OCI-LY7 (cell line): Measurements from ENCODE around the gene LHX8. TPM values are rescaled to one million over a fixed set of nuclear protein-coding genes. Genes with fewer than 3 reads are reported as not detected.

ENCODE experiments used
- BruUV-seq: library from RNA; stranded (reverse); fragments of 400-500 nt; replicated peaks from 2 replicates; lab custom pipeline; 2021; lab: Mats Ljungman, UMichigan
- CTCF ChIA-PET: fragments of 300-600 bp; sonication (Branson Sonifier 250); formaldehyde crosslinking; loops from one replicate; lab custom pipeline; 2022; ENCODE audit warnings: antibody characterized with exemption; ENCODE audit not compliant: unreplicated experiment; lab: Charles Lee
- POLR2A ChIA-PET: fragments of 300-600 bp; sonication (Branson Sonifier 250); formaldehyde crosslinking; loops from one replicate; lab custom pipeline; 2022; ENCODE audit warnings: antibody characterized with exemption; lab: Charles Lee
- DNase-seq: peaks from one replicate; pipeline ENCODE4 v3.0.0-alpha.2; 2015; ENCODE audit warnings: low spot score
- H2AFZ ChIP-seq: fragments of 200-600 bp; sonication (generic), shearing (Covaris generic); 2 replicates; pipeline ENCODE4 v1.6.1; 2014; ENCODE audit warnings: mild to moderate bottlenecking, antibody characterized with exemption, low read length, moderate library complexity
- H3K27ac ChIP-seq: fragments of 200-600 bp; sonication (generic); 2 replicates; pipeline ENCODE4 v1.5.1; 2014; ENCODE audit warnings: mixed run types, low read depth, mild to moderate bottlenecking, moderate library complexity, low read length, inconsistent platforms; ENCODE audit not compliant: poor library complexity, severe bottlenecking
- H3K36me3 ChIP-seq: fragments of 200-600 bp; sonication (generic); 2 replicates; pipeline ENCODE4 v1.6.1; 2014; ENCODE audit warnings: mild to moderate bottlenecking, antibody characterized with exemption, low read length, moderate library complexity, mixed read lengths; ENCODE audit not compliant: insufficient read depth
- H3K4me1 ChIP-seq: fragments of 200-600 bp; sonication (generic); 2 replicates; pipeline ENCODE4 v1.5.1; 2014; ENCODE audit warnings: mild to moderate bottlenecking, low read length; ENCODE audit not compliant: insufficient read depth, poor library complexity, severe bottlenecking
- H3K4me2 ChIP-seq: fragments of 200-600 bp; sonication (generic); 2 replicates; pipeline ENCODE4 v1.6.1; 2014; ENCODE audit warnings: mild to moderate bottlenecking, low read length
- H3K4me3 ChIP-seq: fragments of 200-600 bp; sonication (generic); 2 replicates; pipeline ENCODE4 v1.5.1; 2014; ENCODE audit warnings: mild to moderate bottlenecking, low read depth, low read length; ENCODE audit not compliant: poor library complexity, severe bottlenecking
- H3K79me2 ChIP-seq: fragments of 200-600 bp; sonication (generic); 2 replicates; pipeline ENCODE4 v1.6.1; 2016; ENCODE audit warnings: low read depth, mild to moderate bottlenecking, low read length, moderate library complexity, mixed read lengths; ENCODE audit not compliant: insufficient read depth
- H3K9me2 ChIP-seq: fragments of 200-600 bp; sonication (generic); 2 replicates; pipeline ENCODE4 v1.6.1; 2016; ENCODE audit warnings: mild to moderate bottlenecking, low read length, mixed read lengths; ENCODE audit not compliant: insufficient read depth
- H3K9me3 ChIP-seq: fragments of 200-600 bp; sonication (generic); 2 replicates; pipeline ENCODE4 v1.6.1; 2014; ENCODE audit warnings: mild to moderate bottlenecking, mixed run types, low read length, mixed read lengths
- H4K20me1 ChIP-seq: fragments of 200-600 bp; sonication (generic); 2 replicates; pipeline ENCODE4 v1.6.1; 2014; ENCODE audit warnings: mild to moderate bottlenecking, antibody characterized with exemption, low read length, moderate library complexity, mixed read lengths; ENCODE audit not compliant: insufficient read depth
- EZH2phosphoT487 ChIP-seq: fragments of 200-600 bp; sonication (generic); IDR thresholded peaks from 2 replicates; pipeline ENCODE4 v1.6.1; 2018; ENCODE audit warnings: low read depth, borderline replicate concordance, mild to moderate bottlenecking, mixed run types, antibody characterized with exemption, low read length, moderate library complexity, mixed read lengths
- intact Hi-C: fragments of 100-400 bp; cut with micrococcal nuclease; formaldehyde crosslinking; loops from one replicate; pipeline ENCODE4 v1.10.0; 2022; ENCODE audit not compliant: unreplicated experiment
- total RNA-seq, 2 experiments: library from RNA; depleted of rRNA in 1 of 2; stranded (reverse); fragments of >200 nt in 1 of 2; shearing (Covaris generic) in 1 of 2; gene quantifications; 2 replicates each; pipeline ENCODE4 v1.2.3, GENCODE V29; 2014 to 2022
- TF ChIP-seq, protein P1 (sequence below): fragments of 200-600 bp; sonication (generic); conservative IDR thresholded peaks from 2 replicates; pipeline ENCODE4 v1.5.1; 2014; ENCODE audit warnings: mild to moderate bottlenecking, antibody characterized with exemption, low read length, moderate library complexity, mixed read lengths

Gene LHX8
- total RNA-seq, 2 experiments from 2014 or later = not detected

DNA sequence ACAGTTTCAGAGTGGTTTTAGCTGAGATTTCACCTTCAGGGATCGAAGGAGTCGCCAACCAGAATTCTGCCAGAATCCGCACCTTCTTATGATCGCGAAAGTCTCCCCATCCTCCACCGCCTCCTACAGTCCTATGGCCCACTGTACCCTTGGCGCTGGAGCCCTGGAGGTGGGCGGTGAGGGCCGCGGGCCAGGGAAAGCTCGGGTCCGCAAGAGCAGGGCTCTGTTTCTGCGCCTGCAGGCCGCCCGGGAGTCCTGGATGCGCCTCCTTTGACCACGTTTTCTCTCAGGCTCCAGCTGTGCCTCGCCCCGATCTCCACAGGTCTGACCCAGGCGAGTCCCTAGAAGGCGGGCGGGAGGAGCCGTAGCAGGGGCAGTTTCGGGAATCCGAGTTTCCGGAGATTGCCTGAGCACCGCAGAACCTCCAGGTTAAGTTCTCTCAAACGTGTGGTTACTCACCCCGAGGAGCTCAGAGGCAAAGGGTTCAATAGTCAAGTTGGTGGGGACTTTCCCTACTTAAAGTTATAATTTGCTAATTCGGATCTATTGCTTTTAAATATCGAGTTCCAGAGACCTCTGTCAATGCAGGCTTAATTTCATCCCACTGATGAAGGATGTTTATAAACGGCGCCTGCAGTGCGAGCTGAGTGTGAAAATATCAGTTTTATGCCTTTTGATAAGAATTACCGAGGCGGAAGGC is 3.2 kb upstream of the LHX8 start:
- ChIA-PET POLR2A (interaction anchor here (0.7 kb wide), 1 partner anchor 17 kb away, joined by 3 read pairs; no protein-coding TSS in a partner anchor), CTCF (no interaction called here)
- no peak overlapping the region for H2AFZ ChIP-seq
- H3K36me3 ChIP-seq = no peaks in the 10 kb centered on the region
- DNase-seq = no peak
- intact Hi-C loops = no loop called here
- H4K20me1 ChIP-seq = no peaks in the 10 kb centered on the region
- no TSS peak for BruUV-seq
- H3K9me2 ChIP-seq = no peaks in the 10 kb centered on the region
- H3K4me2 ChIP-seq = no peak overlapping the region
- TF ChIP-seq EZH2phosphoT487 = no peak
- TF ChIP-seq, protein P1, sequence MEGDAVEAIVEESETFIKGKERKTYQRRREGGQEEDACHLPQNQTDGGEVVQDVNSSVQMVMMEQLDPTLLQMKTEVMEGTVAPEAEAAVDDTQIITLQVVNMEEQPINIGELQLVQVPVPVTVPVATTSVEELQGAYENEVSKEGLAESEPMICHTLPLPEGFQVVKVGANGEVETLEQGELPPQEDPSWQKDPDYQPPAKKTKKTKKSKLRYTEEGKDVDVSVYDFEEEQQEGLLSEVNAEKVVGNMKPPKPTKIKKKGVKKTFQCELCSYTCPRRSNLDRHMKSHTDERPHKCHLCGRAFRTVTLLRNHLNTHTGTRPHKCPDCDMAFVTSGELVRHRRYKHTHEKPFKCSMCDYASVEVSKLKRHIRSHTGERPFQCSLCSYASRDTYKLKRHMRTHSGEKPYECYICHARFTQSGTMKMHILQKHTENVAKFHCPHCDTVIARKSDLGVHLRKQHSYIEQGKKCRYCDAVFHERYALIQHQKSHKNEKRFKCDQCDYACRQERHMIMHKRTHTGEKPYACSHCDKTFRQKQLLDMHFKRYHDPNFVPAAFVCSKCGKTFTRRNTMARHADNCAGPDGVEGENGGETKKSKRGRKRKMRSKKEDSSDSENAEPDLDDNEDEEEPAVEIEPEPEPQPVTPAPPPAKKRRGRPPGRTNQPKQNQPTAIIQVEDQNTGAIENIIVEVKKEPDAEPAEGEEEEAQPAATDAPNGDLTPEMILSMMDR = no peak
- H3K27ac ChIP-seq = no peak overlapping the region
- H3K4me3 ChIP-seq = no peak overlapping the region
- no peaks in the 10 kb centered on the region for H3K4me1 ChIP-seq
- H3K79me2 ChIP-seq = no peaks in the 10 kb centered on the region
- H3K9me3 ChIP-seq = no peaks in the 10 kb centered on the region

DNA sequence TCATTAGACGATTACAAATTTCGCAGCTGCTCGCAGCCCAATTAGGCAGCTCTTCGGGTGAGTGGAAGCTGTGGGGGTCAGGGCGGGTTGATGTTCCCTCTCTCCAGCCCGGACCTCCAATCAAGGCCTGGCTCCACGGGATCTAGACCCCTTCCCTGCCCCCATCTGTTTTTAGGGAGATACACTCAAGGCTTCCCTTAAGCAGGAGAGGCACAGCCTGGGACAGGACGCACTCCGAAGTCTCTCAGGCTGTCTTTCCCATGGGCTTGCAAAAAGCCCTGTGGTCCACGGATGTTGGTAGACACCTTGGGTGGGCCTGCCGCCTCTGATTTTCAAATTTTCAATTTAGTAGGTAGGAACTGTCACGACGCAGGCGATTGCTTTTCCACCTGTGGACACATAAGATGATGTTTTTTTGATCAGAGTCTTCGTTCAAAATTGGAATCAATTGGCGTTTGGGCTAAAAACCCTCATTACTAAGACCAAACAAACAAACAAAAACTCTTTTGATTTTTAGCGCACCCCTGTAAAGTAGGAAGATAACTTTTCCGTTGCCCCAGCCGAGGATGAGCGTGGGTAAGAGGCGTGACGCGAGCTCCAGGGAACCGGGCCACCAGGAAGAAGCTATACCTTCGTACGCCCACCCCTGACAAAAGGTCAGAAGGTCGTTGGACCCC is 2.5 kb upstream of the LHX8 start:
- TF ChIP-seq, protein P1 = no peak
- TF ChIP-seq EZH2phosphoT487 = no peak
- no peaks in the 10 kb centered on the region for H3K4me1 ChIP-seq
- no TSS peak for BruUV-seq
- H3K27ac ChIP-seq = no peak overlapping the region
- no peak overlapping the region for H3K4me3 ChIP-seq
- H3K9me3 ChIP-seq = no peaks in the 10 kb centered on the region
- no peak for DNase-seq
- no peaks in the 10 kb centered on the region for H3K79me2 ChIP-seq
- no peaks in the 10 kb centered on the region for H3K36me3 ChIP-seq
- POLR2A ChIA-PET = no interaction called here
- no peaks in the 10 kb centered on the region for H4K20me1 ChIP-seq
- CTCF ChIA-PET = no interaction called here
- H3K4me2 ChIP-seq = no peak overlapping the region
- no peak overlapping the region for H2AFZ ChIP-seq
- H3K9me2 ChIP-seq = no peaks in the 10 kb centered on the region
- intact Hi-C loops = no loop called here
